VCaP (cell line): ENCODE measurements around the gene TRAPPC2L.
"Not testable (repeated sequence)": the region's sequence is repeated elsewhere in the genome, so short reads cannot be mapped to it uniquely, and the experiment has no call there.

Experiments used
- H3K27ac ChIP-seq: fragments of 450-650 bp; 2 replicates; pipeline ENCODE4 v1.5.1; 2017
- CTCF ChIP-seq: fragments of 450-650 bp; conservative IDR thresholded peaks from 2 replicates; pipeline ENCODE4 v1.5.1; 2017; ENCODE audit warnings: mild to moderate bottlenecking, moderate library complexity

The TRAPPC2L gene

GRCh38 chr16:88886420-88886844 is 29.5 kb downstream of the TRAPPC2L start:
- TF ChIP-seq CTCF = no peak
- no peak overlapping the region for H3K27ac ChIP-seq

- TF ChIP-seq CTCF = no peak
- H3K27ac ChIP-seq = no peak overlapping the region
Measured at GRCh38 chr16:88886845-88887521, 30.1 kb downstream of the TRAPPC2L start.

GRCh38 chr16:88888057-88888456 is 31.1 kb downstream of the TRAPPC2L start:
- no peak overlapping the region for H3K27ac ChIP-seq
- no peak for TF ChIP-seq CTCF

GRCh38 chr16:88888461-88889387 is 31.8 kb downstream of the TRAPPC2L start:
- H3K27ac ChIP-seq = no peak overlapping the region
- no peak for TF ChIP-seq CTCF

GRCh38 chr16:88889702-88890352 is 32.9 kb downstream of the TRAPPC2L start:
- H3K27ac ChIP-seq = not testable (repeated sequence)

GRCh38 chr16:88891083-88891482 is 34.2 kb downstream of the TRAPPC2L start:
- TF ChIP-seq CTCF = no peak

GRCh38 chr16:88892065-88892464 is 35.1 kb downstream of the TRAPPC2L start:
- TF ChIP-seq CTCF = no peak
- no peak overlapping the region for H3K27ac ChIP-seq

More at GRCh38 chr16:88891083-88891482, 34.2 kb downstream of the TRAPPC2L start:
- H3K27ac ChIP-seq = no peak overlapping the region
